MCF 10A (cell line): ENCODE measurements around the gene MFSD11. TPM values are rescaled to one million over a fixed set of nuclear protein-coding genes. Genes with fewer than 3 reads are reported as not detected.
"Not testable (repeated sequence)": the region's sequence is repeated elsewhere in the genome, so short reads cannot be mapped to it uniquely, and the experiment has no call there.

ENCODE experiments used
- BruUV-seq: library from RNA; stranded (reverse); fragments of 400-500 nt; replicated peaks from 2 replicates; lab custom pipeline; 2021; lab: Mats Ljungman, UMichigan
- CTCF ChIA-PET: fragments of 300-600 bp; sonication (Branson Sonifier 250); formaldehyde crosslinking; extraction: SDS; loops from one replicate; lab custom pipeline; 2021; ENCODE audit warnings: antibody characterized with exemption, inconsistent platforms; lab: Yijun Ruan, JAX
- POLR2A ChIA-PET: fragments of 300-600, 350-650 bp; sonication (Branson Sonifier 250); formaldehyde crosslinking; extraction: SDS; loops from one replicate; lab custom pipeline; 2020; ENCODE audit warnings: antibody characterized with exemption, inconsistent platforms; lab: Yijun Ruan, JAX
- DNase-seq: peaks from one replicate; pipeline ENCODE4 v3.0.0-alpha.2; 2018; ENCODE audit not compliant: unreplicated experiment
- H3K27ac Mint-ChIP-seq: one replicate; pipeline ENCODE4 v1.8.0; 2022; ENCODE audit warnings: mild to moderate bottlenecking, low read depth, mixed read lengths; ENCODE audit not compliant: unreplicated experiment
- H3K27me3 Mint-ChIP-seq: one replicate; pipeline ENCODE4 v1.8.0; 2022; ENCODE audit warnings: mixed read lengths; ENCODE audit not compliant: insufficient read depth, unreplicated experiment
- H3K36me3 Mint-ChIP-seq: one replicate; pipeline ENCODE4 v1.8.0; 2022; ENCODE audit warnings: mild to moderate bottlenecking, moderate library complexity, mixed read lengths; ENCODE audit not compliant: insufficient read depth, unreplicated experiment
- H3K4me1 Mint-ChIP-seq: one replicate; pipeline ENCODE4 v1.8.0; 2022; ENCODE audit warnings: mixed read lengths; ENCODE audit not compliant: insufficient read depth, unreplicated experiment
- H3K4me3 Mint-ChIP-seq: one replicate; pipeline ENCODE4 v1.8.0; 2022; ENCODE audit warnings: mild to moderate bottlenecking, moderate library complexity, mixed read lengths; ENCODE audit not compliant: unreplicated experiment
- H3K9me3 Mint-ChIP-seq: one replicate; pipeline ENCODE4 v1.8.0; 2022; ENCODE audit warnings: mixed read lengths; ENCODE audit not compliant: unreplicated experiment
- intact Hi-C: fragments of 100-400 bp; cut with micrococcal nuclease; formaldehyde crosslinking; loops from 2 replicates; pipeline ENCODE4 v1.14.1; 2022
- total RNA-seq: library from RNA; stranded (reverse); gene quantifications from 2 replicates; pipeline ENCODE4 v1.2.3, GENCODE V29; 2022
- TF ChIP-seq, protein P1 (sequence below): fragments of 200-600 bp; IDR thresholded peaks from one replicate; pipeline ENCODE4 v1.8.0; 2022; ENCODE audit warnings: antibody characterized with exemption, mild to moderate bottlenecking; ENCODE audit not compliant: unreplicated experiment

The MFSD11 gene
- total RNA-seq, 1 experiment from 2014 or later, result 11.6 TPM

DNA sequence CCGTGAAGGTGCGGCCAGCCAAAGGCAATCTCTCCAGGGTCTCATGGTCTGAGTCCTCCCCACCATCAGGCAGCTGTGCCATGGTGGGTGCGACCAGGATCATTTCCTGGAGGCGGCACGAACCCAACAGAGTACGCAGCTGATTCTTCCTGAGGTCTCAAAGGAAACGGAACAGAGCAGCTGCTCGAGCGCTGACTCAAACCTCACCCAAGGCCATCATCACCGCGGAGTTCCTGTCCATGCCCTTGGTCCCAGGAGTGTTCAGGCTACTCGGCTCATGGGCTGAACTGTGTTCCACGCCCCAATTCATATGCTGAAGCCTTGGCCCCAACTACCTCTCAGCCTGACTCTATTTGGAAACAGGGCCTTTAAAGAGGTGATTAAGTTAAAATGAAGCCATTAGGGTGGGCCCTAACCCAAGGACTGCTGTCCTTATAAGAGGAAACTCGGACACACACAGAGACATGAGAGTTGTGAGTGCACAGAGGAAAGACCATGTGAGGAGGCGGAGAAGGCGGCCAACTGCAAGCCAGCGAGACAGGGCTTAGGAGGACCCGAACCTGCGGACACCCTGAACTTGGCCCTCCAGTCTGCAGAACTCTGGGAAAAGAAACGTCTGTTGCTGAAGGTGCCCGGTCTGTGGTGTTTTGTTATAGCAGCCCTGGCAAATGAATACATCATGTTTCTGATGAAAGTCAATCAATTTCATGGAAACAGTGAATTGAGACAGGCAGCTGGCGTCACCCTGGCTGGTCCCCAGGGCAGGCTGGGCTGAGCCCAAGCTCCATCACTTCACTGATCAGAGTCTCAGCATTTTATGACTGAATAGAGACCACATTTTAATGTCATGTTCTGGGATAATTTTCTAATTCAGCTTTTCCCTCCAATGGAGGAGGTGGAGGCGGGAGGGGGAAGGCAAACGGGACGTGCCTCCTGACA lies 40.9 kb upstream of the MFSD11 start:
- Mint-ChIP-seq H3K4me1 (peaks cover 10% of the 10 kb centered on the region), H3K27ac (no peak overlapping the region), H3K9me3 (no peaks in the 10 kb centered on the region), H3K4me3 (no peak overlapping the region), H3K27me3 (no peaks in the 10 kb centered on the region), H3K36me3 (no peaks in the 10 kb centered on the region)
- POLR2A ChIA-PET, result interaction anchor here (0.7 to 1.1 kb wide), 3 partner anchors 23 to 285 kb away, joined by 3 read pairs; partner anchors contain the start of gene ST6GALNAC1
- TF ChIP-seq, protein P1, sequence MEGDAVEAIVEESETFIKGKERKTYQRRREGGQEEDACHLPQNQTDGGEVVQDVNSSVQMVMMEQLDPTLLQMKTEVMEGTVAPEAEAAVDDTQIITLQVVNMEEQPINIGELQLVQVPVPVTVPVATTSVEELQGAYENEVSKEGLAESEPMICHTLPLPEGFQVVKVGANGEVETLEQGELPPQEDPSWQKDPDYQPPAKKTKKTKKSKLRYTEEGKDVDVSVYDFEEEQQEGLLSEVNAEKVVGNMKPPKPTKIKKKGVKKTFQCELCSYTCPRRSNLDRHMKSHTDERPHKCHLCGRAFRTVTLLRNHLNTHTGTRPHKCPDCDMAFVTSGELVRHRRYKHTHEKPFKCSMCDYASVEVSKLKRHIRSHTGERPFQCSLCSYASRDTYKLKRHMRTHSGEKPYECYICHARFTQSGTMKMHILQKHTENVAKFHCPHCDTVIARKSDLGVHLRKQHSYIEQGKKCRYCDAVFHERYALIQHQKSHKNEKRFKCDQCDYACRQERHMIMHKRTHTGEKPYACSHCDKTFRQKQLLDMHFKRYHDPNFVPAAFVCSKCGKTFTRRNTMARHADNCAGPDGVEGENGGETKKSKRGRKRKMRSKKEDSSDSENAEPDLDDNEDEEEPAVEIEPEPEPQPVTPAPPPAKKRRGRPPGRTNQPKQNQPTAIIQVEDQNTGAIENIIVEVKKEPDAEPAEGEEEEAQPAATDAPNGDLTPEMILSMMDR, result no peak
- no peak for DNase-seq
- BruUV-seq, result no TSS peak
- CTCF ChIA-PET, result interaction anchor here (0.8 to 1.1 kb wide), 2 partner anchors 47 to 190 kb away, joined by 3 read pairs; no protein-coding TSS in a partner anchor
- intact Hi-C loops, result no loop called here

DNA sequence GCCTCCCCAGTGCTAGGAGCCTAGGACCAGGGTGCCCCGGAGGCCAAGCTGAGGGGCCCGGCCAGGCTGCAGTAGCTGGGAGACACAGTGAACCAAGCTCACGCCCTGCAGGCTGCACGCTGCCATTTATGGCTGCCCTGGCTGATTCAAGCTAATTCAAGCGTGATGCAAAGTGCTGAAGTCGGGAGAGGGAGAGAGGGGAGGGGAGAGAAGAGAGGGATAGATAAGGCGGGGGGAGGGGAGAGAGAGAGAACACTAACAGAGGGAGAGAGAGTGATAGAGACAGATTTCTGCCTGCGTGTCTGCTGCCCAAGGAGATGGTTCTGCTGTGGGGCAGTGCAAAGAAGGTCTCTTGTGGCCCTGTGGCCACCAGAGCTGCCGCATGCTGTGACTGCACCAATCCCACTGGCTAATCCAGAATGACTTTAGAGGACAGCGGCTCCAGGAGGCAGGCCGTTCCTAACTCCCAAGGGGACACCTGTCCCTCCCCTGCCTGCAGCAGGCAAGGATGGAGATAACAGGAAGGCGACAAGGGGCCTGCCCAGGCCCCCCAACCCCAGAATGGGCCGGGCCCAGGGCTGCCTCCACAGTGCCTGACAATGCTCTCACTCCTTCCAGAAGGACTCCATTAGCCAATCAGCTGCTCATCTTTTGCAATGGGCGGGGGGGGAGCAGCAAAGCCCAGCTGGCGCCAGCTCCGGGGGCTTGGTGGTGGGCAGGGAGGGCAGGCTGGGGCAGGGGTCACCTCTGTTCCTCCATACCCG lies 40.0 kb upstream of the MFSD11 start:
- no TSS peak for BruUV-seq
- no peak for DNase-seq
- H3K4me3 Mint-ChIP-seq, result no peak overlapping the region
- no peaks in the 10 kb centered on the region for H3K9me3 Mint-ChIP-seq
- ChIA-PET POLR2A (interaction anchor here (0.7 to 1.0 kb wide), 3 partner anchors 24 to 285 kb away, joined by 3 to 4 read pairs (median 3); no protein-coding TSS in a partner anchor), CTCF (interaction anchor here (1.1 kb wide), 1 partner anchor 191 kb away, joined by 3 read pairs; no protein-coding TSS in a partner anchor)
- no peak overlapping the region for H3K27ac Mint-ChIP-seq
- no peaks in the 10 kb centered on the region for H3K27me3 Mint-ChIP-seq
- TF ChIP-seq, protein P1, result no peak
- H3K36me3 Mint-ChIP-seq, result no peaks in the 10 kb centered on the region
- peaks cover 10% of the 10 kb centered on the region for H3K4me1 Mint-ChIP-seq
- intact Hi-C loops, result no loop called here

DNA sequence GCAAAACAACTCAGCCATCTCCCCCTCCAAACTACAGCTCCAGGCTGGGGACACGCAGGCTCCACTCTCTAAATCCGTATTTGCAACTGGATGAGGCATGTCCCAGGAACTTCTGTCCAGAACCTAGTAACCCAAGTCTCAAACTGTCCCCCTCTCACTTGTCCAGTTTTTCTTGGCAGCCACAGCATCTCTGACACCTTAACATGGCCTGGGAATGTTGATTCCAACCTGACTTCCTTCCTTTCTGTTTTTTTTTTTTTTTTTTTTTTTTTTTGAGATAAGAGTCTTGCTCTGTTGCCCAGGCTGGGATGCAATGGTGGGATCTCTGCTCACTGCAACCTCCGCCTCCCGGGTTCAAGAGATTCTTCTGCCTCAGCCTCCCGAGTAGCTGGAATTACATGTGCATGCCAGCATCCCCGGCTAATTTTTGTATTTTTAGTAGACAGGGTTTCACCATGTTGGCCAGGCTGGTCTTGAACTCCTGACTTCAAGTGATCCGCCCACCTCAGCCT lies 39.4 kb upstream of the MFSD11 start:
- H3K4me3 Mint-ChIP-seq, intact Hi-C loops, H3K36me3 Mint-ChIP-seq, H3K9me3 Mint-ChIP-seq, CTCF ChIA-PET, H3K4me1 Mint-ChIP-seq, DNase-seq, H3K27me3 Mint-ChIP-seq, BruUV-seq, H3K27ac Mint-ChIP-seq: not testable (repeated sequence)
- POLR2A ChIA-PET, result interaction anchor here (0.7 kb wide), 1 partner anchor 27 kb away, joined by 4 read pairs; no protein-coding TSS in a partner anchor

DNA sequence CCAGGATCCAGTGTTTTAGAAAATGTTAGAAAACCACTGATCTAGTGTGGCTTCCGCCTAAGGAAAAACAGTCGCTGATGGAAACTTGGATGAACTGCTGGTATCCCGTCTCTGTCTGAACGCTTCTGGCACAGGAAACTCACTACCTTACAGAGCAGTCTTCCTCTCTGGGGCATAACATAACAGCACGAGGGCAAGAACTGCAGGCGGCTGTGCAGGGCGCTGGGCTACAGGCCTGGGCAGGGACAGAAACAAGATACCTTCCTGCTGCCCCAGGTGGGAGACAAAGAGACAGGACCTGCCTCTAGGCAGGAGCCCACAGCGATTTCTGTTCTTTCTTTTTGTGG lies 37.7 kb upstream of the MFSD11 start:
- Mint-ChIP-seq H3K27ac (no peak overlapping the region), H3K27me3 (no peaks in the 10 kb centered on the region), H3K4me1 (peaks cover 10% of the 10 kb centered on the region), H3K36me3 (no peaks in the 10 kb centered on the region), H3K4me3 (no peak overlapping the region), H3K9me3 (no peaks in the 10 kb centered on the region)
- no TSS peak for BruUV-seq
- intact Hi-C loops, result no loop called here
- TF ChIP-seq, protein P1, result no peak
- ChIA-PET POLR2A (no interaction called here), CTCF (no interaction called here)
- no peak for DNase-seq
